Hepatocyte (in vitro differentiated cells): ENCODE data around the gene FAM193A.

Experiments used
- CTCF ChIP-seq: fragments of 200-600 bp; sonication (generic); IDR thresholded peaks from 2 replicates; pipeline ENCODE4 v1.5.1; 2016; ENCODE audit warnings: antibody characterized with exemption, mild to moderate bottlenecking; ENCODE audit not compliant: poor library complexity
- EZH2 ChIP-seq: fragments of 200-600 bp; sonication (generic); IDR thresholded peaks from 2 replicates; pipeline ENCODE4 v1.6.1; 2016; ENCODE audit warnings: antibody characterized with exemption, mild to moderate bottlenecking, borderline replicate concordance
- EZH2phosphoT487 ChIP-seq: fragments of 200-600 bp; sonication (generic); IDR thresholded peaks from one replicate; pipeline ENCODE4 v1.6.1; 2018; ENCODE audit warnings: antibody characterized with exemption, mild to moderate bottlenecking, low read depth, moderate library complexity; ENCODE audit not compliant: unreplicated experiment, severe bottlenecking

GRCh38 chr4:2634014-2634413 lies 97.6 kb downstream of the FAM193A start:
- TF ChIP-seq EZH2 (no peak), CTCF (no peak), EZH2phosphoT487 (no peak)
